ENCODE results near the gene RYR1.
A peak's percentile ranks its signal among the peaks of the same experiment; 100 is the strongest.
"Not testable (repeated sequence)": the region's sequence is repeated elsewhere in the genome, so short reads cannot be mapped to it uniquely, and the experiment has no call there.

RYR1 gene

GRCh38 chr19:38538793-38539528, 105.5 kb downstream of the RYR1 start:
- DNase-seq (ENCODE audit: low read depth in 2 of 2), result no peak

- no peak for DNase-seq (ENCODE audit: low read depth in 2 of 2)
These were observed 106.3 kb downstream of the RYR1 start for GRCh38 chr19:38539751-38540150.

- DNase-seq (ENCODE audit: low read depth in 2 of 2), result no peak
These were observed 108.5 kb downstream of the RYR1 start for GRCh38 chr19:38542040-38542439.

GRCh38 chr19:38543286-38543806, 109.9 kb downstream of the RYR1 start:
- no peak for DNase-seq (ENCODE audit: low read depth in 2 of 2)

GRCh38 chr19:38543807-38544568, 110.5 kb downstream of the RYR1 start:
- no peak for DNase-seq (ENCODE audit: low read depth in 2 of 2)

- no peak for DNase-seq (ENCODE audit: low read depth in 2 of 2)
These were observed 111.3 kb downstream of the RYR1 start for GRCh38 chr19:38544569-38545315.

- no peak for DNase-seq (ENCODE audit: low read depth in 2 of 2)
These were observed 112.1 kb downstream of the RYR1 start for GRCh38 chr19:38545596-38545995.

- DNase-seq (ENCODE audit: low read depth in 2 of 2), result no peak
These were observed 113.9 kb downstream of the RYR1 start for GRCh38 chr19:38547421-38547820.

- no peak for DNase-seq (ENCODE audit: low read depth in 2 of 2)
These were observed 115.6 kb downstream of the RYR1 start for GRCh38 chr19:38549061-38549460.

GRCh38 chr19:38549942-38550341, 116.5 kb downstream of the RYR1 start:
- no peak for DNase-seq (ENCODE audit: low read depth in 2 of 2)

- no peak for DNase-seq (ENCODE audit: low read depth in 2 of 2)
These were observed 116.9 kb downstream of the RYR1 start for GRCh38 chr19:38550376-38550775.

GRCh38 chr19:38551450-38551813, 117.9 kb downstream of the RYR1 start:
- peak in 1 of 2 donors; percentile 22 for DNase-seq (ENCODE audit: low read depth in 2 of 2)

- DNase-seq (ENCODE audit: low read depth in 2 of 2), result not testable (repeated sequence)
These were observed 119.7 kb downstream of the RYR1 start for GRCh38 chr19:38553239-38553638.

- DNase-seq (ENCODE audit: low read depth in 2 of 2), result no peak
These were observed 121.2 kb downstream of the RYR1 start for GRCh38 chr19:38554676-38555141.

GRCh38 chr19:38555200-38555599, 121.7 kb downstream of the RYR1 start:
- DNase-seq (ENCODE audit: low read depth in 2 of 2), result no peak

- no peak for DNase-seq (ENCODE audit: low read depth in 2 of 2)
These were observed 123.2 kb downstream of the RYR1 start for GRCh38 chr19:38556521-38557174.

- no peak for DNase-seq (ENCODE audit: low read depth in 2 of 2)
These were observed 123.8 kb downstream of the RYR1 start for GRCh38 chr19:38557205-38557799.

- DNase-seq (ENCODE audit: low read depth in 2 of 2), result not testable (repeated sequence)
These were observed 125.4 kb downstream of the RYR1 start for GRCh38 chr19:38558933-38559332.

- no peak for DNase-seq (ENCODE audit: low read depth in 2 of 2)
These were observed 126.2 kb downstream of the RYR1 start for GRCh38 chr19:38559428-38560401.

GRCh38 chr19:38561053-38561606, 127.6 kb downstream of the RYR1 start:
- DNase-seq (ENCODE audit: low read depth in 2 of 2), result no peak

All from activated CD8-positive, alpha-beta memory T cell treated with anti-CD3 and anti-CD28 coated beads for 4 hours (primary cell).